ENCODE results near the gene MEGF6. TPM values are rescaled to one million over a fixed set of nuclear protein-coding genes. Genes with fewer than 3 reads are reported as not detected.

Gene MEGF6
- total and polyA plus RNA-seq, 9 of the 15 experiments (the other 6 are each of a cell fraction or from before 2014, with no cell fraction given), result 0.03 to 1.7 (median 0.24) TPM; not detected in 3

DNA sequence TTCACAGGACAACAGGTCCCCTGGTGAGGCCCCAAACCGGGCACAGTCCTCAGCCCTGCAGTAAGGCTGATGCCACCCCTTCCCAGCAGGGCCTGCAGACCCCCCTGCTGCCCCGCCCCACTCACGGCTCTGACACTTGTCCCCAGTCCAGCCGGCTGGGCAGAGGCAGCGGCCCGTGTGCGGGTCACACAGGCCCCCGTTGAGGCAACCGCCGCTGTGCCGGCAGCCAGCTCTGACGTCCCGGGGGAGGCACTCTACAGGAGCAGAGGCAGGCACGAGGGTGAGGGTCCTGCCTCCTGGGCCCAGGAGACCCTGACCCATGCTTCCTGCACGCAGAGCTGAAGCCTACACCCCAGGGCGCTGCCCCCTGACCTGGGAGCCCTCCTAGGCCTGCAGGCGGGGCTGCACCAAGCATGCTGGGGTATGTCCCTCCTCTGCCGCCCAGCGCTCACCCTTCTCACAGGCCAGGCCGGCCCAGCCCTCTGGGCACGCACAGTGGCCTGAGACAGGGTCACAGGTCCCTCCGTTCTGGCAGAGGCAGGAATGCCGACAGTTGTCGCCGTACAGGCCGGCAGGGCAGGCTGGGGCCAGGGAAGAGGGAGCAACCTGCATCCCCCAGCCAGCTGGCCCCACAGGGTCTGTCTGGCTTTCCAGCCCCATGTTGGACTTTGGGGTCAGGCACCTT lies 112.9 kb downstream of the MEGF6 start:
- H2AFZ ChIP-seq (ENCODE audit: low read depth, low read length), result no peak overlapping the region
- peaks cover 13 to 58% of the 10 kb centered on the region in 2 experiments; a peak in 3 of 5 replicates for H3K27me3 ChIP-seq (ENCODE audit: control insufficient read depth in 2 of 2, insufficient read depth in 2 of 2, low read length in 2 of 2)
- H3K9ac ChIP-seq (ENCODE audit: insufficient read depth in 1 of 2, low read depth in 2 of 2, low read length in 2 of 2), result no peak overlapping the region
- CTCF ChIA-PET (ENCODE audit: low intra/inter-chr PET ratio), result no interaction called here
- H3K9me1 ChIP-seq (ENCODE audit: control insufficient read depth, insufficient read depth, low read length), result no peaks in the 10 kb centered on the region
- WGBS (ENCODE audit: insufficient coverage, low coverage, missing lambda C conversion rate), result 4% methylated on average over 25 of the region's 26 CpGs
- no peak overlapping the region for H3K4me2 ChIP-seq (ENCODE audit: insufficient read depth, low read length)
- H3K27ac ChIP-seq (ENCODE audit: extremely low read depth, low read depth, low read length), result no peak overlapping the region
- H3K4me1 ChIP-seq (replicated peaks in 1 of 2; ENCODE audit: control insufficient read depth in 2 of 2, insufficient read depth in 2 of 2, low read length in 2 of 2), result peaks cover 0 to 62% of the 10 kb centered on the region in 2 experiments; a peak in 1 of 5 replicates
- DNase-seq (ENCODE audit: extremely low read depth in 1 of 4, low spot score in 3 of 4) (no peak), FAIRE-seq (no peak), ATAC-seq (no peak)
- no peaks in the 10 kb centered on the region for H3K9me3 ChIP-seq (replicated peaks; ENCODE audit: control insufficient read depth, insufficient read depth, low read depth, low read length)
- H3K79me2 ChIP-seq (ENCODE audit: control insufficient read depth, insufficient read depth, low read length), result no peaks in the 10 kb centered on the region
- POLR2A ChIA-PET, result no interaction called here
- intact Hi-C loops (cut with micrococcal nuclease) (no loop called here), in situ Hi-C loops (cut with MboI) (no loop called here)
- no TSS peak for BruUV-seq (replicated peaks)
- no peaks in the 10 kb centered on the region for H3K36me3 ChIP-seq (ENCODE audit: control insufficient read depth, insufficient read depth, low read length)
- H3K4me3 ChIP-seq, result no peak overlapping the region
- peak; percentile 42; the same call in 1 of the 2 replicates for TF ChIP-seq POLR2G (IDR thresholded peaks at IDR 0.05; ENCODE audit: low read depth, low read length)
- no peak for TF ChIP-seq ZFP1 (CRISPR knock-in tag; IDR thresholded peaks at IDR 0.05)
- TF ChIP-seq MYC (IDR thresholded peaks at IDR 0.05; ENCODE audit: low read depth, low read length), result no peak
- no peak for TF ChIP-seq MYC (CRISPR knock-in tag; IDR thresholded peaks at IDR 0.05; ENCODE audit: borderline replicate concordance, low read depth)
- peaks cover 5% of the 10 kb centered on the region; the same call in 1 of the 2 replicates for H4K20me1 ChIP-seq (replicated peaks; ENCODE audit: control insufficient read depth, insufficient read depth, low read length)

DNA sequence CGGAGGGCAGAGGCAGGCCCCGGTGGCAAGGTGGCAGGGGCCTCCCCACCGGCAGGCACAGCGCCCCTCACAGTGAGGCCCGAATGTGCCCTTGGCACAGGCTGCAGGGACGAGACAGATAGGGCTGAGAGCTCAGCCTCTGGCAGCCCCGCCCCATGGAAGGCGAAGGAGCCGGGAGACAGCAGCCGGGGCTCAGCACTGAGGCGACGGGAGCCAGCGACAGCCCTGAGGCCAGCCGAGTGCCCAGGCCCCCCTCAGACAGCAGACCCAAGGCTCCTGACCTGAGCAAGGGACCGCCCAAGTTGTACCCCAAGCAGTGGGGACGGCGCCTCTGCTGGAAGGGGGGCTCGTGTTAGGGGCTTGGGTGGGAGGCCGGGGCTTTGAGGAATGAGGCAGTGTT lies 113.8 kb downstream of the MEGF6 start:
- Histone ChIP-seq H3K9me1 (ENCODE audit: control insufficient read depth, insufficient read depth, low read length) (no peaks in the 10 kb centered on the region), H3K4me2 (ENCODE audit: insufficient read depth, low read length) (no peak overlapping the region), H3K4me1 (replicated peaks in 1 of 2; ENCODE audit: control insufficient read depth in 2 of 2, insufficient read depth in 2 of 2, low read length in 2 of 2) (peaks cover 0 to 65% of the 10 kb centered on the region in 2 experiments; a peak in 1 of 5 replicates), H3K9ac (ENCODE audit: insufficient read depth in 1 of 2, low read depth in 2 of 2, low read length in 2 of 2) (no peak overlapping the region), H3K27me3 (ENCODE audit: control insufficient read depth in 2 of 2, insufficient read depth in 2 of 2, low read length in 2 of 2) (peaks cover 13 to 58% of the 10 kb centered on the region in 2 experiments; a peak in 3 of 5 replicates), H3K36me3 (ENCODE audit: control insufficient read depth, insufficient read depth, low read length) (no peaks in the 10 kb centered on the region), H3K9me3 (replicated peaks; ENCODE audit: control insufficient read depth, insufficient read depth, low read depth, low read length) (no peaks in the 10 kb centered on the region), H2AFZ (ENCODE audit: low read depth, low read length) (no peak overlapping the region), H4K20me1 (replicated peaks; ENCODE audit: control insufficient read depth, insufficient read depth, low read length) (peaks cover 10% of the 10 kb centered on the region; the same call in 1 of the 2 replicates), H3K79me2 (ENCODE audit: control insufficient read depth, insufficient read depth, low read length) (no peaks in the 10 kb centered on the region), H3K27ac (ENCODE audit: extremely low read depth, low read depth, low read length) (no peak overlapping the region), H3K4me3 (no peak overlapping the region)
- in situ Hi-C loops (cut with MboI), result no loop called here
- TF ChIP-seq, protein P1, sequence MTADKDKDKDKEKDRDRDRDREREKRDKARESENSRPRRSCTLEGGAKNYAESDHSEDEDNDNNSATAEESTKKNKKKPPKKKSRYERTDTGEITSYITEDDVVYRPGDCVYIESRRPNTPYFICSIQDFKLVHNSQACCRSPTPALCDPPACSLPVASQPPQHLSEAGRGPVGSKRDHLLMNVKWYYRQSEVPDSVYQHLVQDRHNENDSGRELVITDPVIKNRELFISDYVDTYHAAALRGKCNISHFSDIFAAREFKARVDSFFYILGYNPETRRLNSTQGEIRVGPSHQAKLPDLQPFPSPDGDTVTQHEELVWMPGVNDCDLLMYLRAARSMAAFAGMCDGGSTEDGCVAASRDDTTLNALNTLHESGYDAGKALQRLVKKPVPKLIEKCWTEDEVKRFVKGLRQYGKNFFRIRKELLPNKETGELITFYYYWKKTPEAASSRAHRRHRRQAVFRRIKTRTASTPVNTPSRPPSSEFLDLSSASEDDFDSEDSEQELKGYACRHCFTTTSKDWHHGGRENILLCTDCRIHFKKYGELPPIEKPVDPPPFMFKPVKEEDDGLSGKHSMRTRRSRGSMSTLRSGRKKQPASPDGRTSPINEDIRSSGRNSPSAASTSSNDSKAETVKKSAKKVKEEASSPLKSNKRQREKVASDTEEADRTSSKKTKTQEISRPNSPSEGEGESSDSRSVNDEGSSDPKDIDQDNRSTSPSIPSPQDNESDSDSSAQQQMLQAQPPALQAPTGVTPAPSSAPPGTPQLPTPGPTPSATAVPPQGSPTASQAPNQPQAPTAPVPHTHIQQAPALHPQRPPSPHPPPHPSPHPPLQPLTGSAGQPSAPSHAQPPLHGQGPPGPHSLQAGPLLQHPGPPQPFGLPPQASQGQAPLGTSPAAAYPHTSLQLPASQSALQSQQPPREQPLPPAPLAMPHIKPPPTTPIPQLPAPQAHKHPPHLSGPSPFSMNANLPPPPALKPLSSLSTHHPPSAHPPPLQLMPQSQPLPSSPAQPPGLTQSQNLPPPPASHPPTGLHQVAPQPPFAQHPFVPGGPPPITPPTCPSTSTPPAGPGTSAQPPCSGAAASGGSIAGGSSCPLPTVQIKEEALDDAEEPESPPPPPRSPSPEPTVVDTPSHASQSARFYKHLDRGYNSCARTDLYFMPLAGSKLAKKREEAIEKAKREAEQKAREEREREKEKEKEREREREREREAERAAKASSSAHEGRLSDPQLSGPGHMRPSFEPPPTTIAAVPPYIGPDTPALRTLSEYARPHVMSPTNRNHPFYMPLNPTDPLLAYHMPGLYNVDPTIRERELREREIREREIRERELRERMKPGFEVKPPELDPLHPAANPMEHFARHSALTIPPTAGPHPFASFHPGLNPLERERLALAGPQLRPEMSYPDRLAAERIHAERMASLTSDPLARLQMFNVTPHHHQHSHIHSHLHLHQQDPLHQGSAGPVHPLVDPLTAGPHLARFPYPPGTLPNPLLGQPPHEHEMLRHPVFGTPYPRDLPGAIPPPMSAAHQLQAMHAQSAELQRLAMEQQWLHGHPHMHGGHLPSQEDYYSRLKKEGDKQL (CRISPR knock-in tag; IDR thresholded peaks at IDR 0.05; ENCODE audit: borderline replicate concordance), result no peak
- TF ChIP-seq POLR2G (IDR thresholded peaks at IDR 0.05; ENCODE audit: low read depth, low read length), result 0 out of 2 replicates have a peak, but pooled peaks have one; percentile 2
- TF ChIP-seq CEBPB (tag; IDR thresholded peaks at IDR 0.05), result no peak
- TF ChIP-seq, protein P2, sequence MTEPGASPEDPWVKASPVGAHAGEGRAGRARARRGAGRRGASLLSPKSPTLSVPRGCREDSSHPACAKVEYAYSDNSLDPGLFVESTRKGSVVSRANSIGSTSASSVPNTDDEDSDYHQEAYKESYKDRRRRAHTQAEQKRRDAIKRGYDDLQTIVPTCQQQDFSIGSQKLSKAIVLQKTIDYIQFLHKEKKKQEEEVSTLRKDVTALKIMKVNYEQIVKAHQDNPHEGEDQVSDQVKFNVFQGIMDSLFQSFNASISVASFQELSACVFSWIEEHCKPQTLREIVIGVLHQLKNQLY (CRISPR knock-in tag; conservative IDR thresholded peaks at IDR 0.05), result no peak
- no peak for TF ChIP-seq SMARCB1 (IDR thresholded peaks at IDR 0.05; ENCODE audit: insufficient read length, low read depth)
- under 1% methylated on average over 17 of the region's 19 CpGs for WGBS (ENCODE audit: insufficient coverage, low coverage, missing lambda C conversion rate)
- peak; percentile 19; the same call in 2 of the 3 replicates for ATAC-seq
- BruUV-seq (replicated peaks), result no TSS peak
- DNase-seq (ENCODE audit: extremely low read depth in 1 of 4, low spot score in 3 of 4), result no peak
- POLR2A ChIA-PET, result no interaction called here
- CTCF ChIA-PET (ENCODE audit: low intra/inter-chr PET ratio), result no interaction called here
- FAIRE-seq, result no peak
- intact Hi-C loops (cut with micrococcal nuclease), result no loop called here

All from K562 (cell line).